ENCODE data around the gene TNFRSF18. TPM values are rescaled to one million over a fixed set of nuclear protein-coding genes. Genes with fewer than 3 reads are reported as not detected.

Gene TNFRSF18
- total and polyA plus RNA-seq, 2 donors (not counting 3 experiments of a cell fraction or from before 2014, with no cell fraction given) = not detected

GRCh38 chr1:1187938-1188337, 18.5 kb downstream of the TNFRSF18 start:
- intact Hi-C loops (cut with micrococcal nuclease) (no loop called here), dilution Hi-C loops (cut with MboI; ENCODE audit: extremely low pct_ligation_motif_present, low sequenced_read_pairs) (no loop called here)
- no peaks in the 10 kb centered on the region for H3K79me2 ChIP-seq (ENCODE audit: control insufficient read depth, insufficient read depth, low read length)
- no peak for TF ChIP-seq MYC (IDR thresholded peaks at IDR 0.05; ENCODE audit: low read depth, low read length)
- TF ChIP-seq GATA2 (IDR thresholded peaks at IDR 0.05; ENCODE audit: insufficient read depth, insufficient read length, low read depth, low read length) = no peak
- TF ChIP-seq FOS (IDR thresholded peaks at IDR 0.05; ENCODE audit: borderline replicate concordance, insufficient read depth, low read length) = no peak
- no peak for TF ChIP-seq CTCF (IDR thresholded peaks at IDR 0.05; ENCODE audit: extremely low read depth in 1 of 2, insufficient read depth in 1 of 2, low read depth in 1 of 2, low read length in 2 of 2)
- TF ChIP-seq POLR2A (IDR thresholded peaks at IDR 0.05; ENCODE audit: low read depth, low read length) = no peak
- TF ChIP-seq JUN (IDR thresholded peaks at IDR 0.05; ENCODE audit: borderline replicate concordance, insufficient read depth, insufficient read length, low read depth) = no peak
- no peak for TF ChIP-seq POLR2AphosphoS5 (IDR thresholded peaks at IDR 0.05; ENCODE audit: insufficient read depth, low read depth, low read length)
- TF ChIP-seq, protein P1, sequence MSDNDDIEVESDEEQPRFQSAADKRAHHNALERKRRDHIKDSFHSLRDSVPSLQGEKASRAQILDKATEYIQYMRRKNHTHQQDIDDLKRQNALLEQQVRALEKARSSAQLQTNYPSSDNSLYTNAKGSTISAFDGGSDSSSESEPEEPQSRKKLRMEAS (IDR thresholded peaks at IDR 0.05; ENCODE audit: insufficient read depth, insufficient read length) = no peak
- TF ChIP-seq EZH2 (IDR thresholded peaks at IDR 0.05; ENCODE audit: borderline replicate concordance, low read depth, low read length, severe bottlenecking) = no peak
- H3K4me3 ChIP-seq (replicated peaks in 1 of 3; ENCODE audit: insufficient read depth in 1 of 3, low read depth in 1 of 3, low read length in 3 of 3) = no peak overlapping the region
- no peak overlapping the region for H3K27ac ChIP-seq (ENCODE audit: insufficient read depth, low read depth, low read length)
- no TSS peak for BruUV-seq (replicated peaks)
- H3K9ac ChIP-seq (replicated peaks; ENCODE audit: extremely low read depth, insufficient read depth, low read length) = no peak overlapping the region
- ChIA-PET POLR2A (no interaction called here), CTCF (interaction anchor here (0.6 to 1.1 kb wide), 2 partner anchors 65 to 104 kb away, joined by 3 to 4 read pairs; no protein-coding TSS in a partner anchor)
- DNase-seq (ENCODE audit: low read depth, low spot score) (no peak), FAIRE-seq (no peak)
- no peaks in the 10 kb centered on the region for H4K20me1 ChIP-seq (replicated peaks; ENCODE audit: control insufficient read depth, extremely low read depth, insufficient read depth, low read length)
- no peaks in the 10 kb centered on the region for H3K9me1 ChIP-seq (replicated peaks; ENCODE audit: control insufficient read depth, extremely low read depth, insufficient read depth, low read length)
- no peaks in the 10 kb centered on the region for H3K4me1 ChIP-seq (ENCODE audit: control insufficient read depth, extremely low read depth, insufficient read depth, low read length)
- no peak overlapping the region for H2AFZ ChIP-seq (ENCODE audit: low read depth, low read length)
- no peak overlapping the region for H3K4me2 ChIP-seq (ENCODE audit: insufficient read depth, low read length)
- no peaks in the 10 kb centered on the region for H3K9me3 ChIP-seq (replicated peaks; ENCODE audit: control insufficient read depth, insufficient read depth, low read length)
- peaks cover 0 to 7% of the 10 kb centered on the region in 2 experiments for H3K27me3 ChIP-seq (ENCODE audit: control insufficient read depth in 2 of 2, insufficient read depth in 2 of 2, low read length in 2 of 2)
- no peaks in the 10 kb centered on the region for H3K36me3 ChIP-seq (ENCODE audit: control insufficient read depth in 2 of 2, extremely low read depth in 1 of 2, insufficient read depth in 2 of 2, low read length in 2 of 2)

Data from endothelial cell of umbilical vein (primary cell).